ENCODE data around the gene EYA2. TPM values are rescaled to one million over a fixed set of nuclear protein-coding genes. Genes with fewer than 3 reads are reported as not detected.

Gene EYA2
- total and polyA plus RNA-seq, 2 experiments from 2014 or later = 1.4 to 2.0 TPM

GRCh38 chr20:46975976-46976375 is 81.3 kb downstream of the EYA2 start:
- no peaks in the 10 kb centered on the region for H3K9me3 ChIP-seq (ENCODE audit: low read depth)
- 92% methylated on average over 6 of the region's 6 CpGs for WGBS (ENCODE audit: low lambda C conversion rate, missing lambda C conversion rate)

GRCh38 chr20:46977204-46977603 is 82.6 kb downstream of the EYA2 start:
- Histone ChIP-seq H3K36me3 (replicated peaks; ENCODE audit: insufficient read depth, low read depth) (no peaks in the 10 kb centered on the region), H2AFZ (no peak overlapping the region), H3K27me3 (no peaks in the 10 kb centered on the region), H3K9me3 (ENCODE audit: low read depth) (no peaks in the 10 kb centered on the region), H3K27ac (no peak overlapping the region), H3K4me2 (no peak overlapping the region), H3K79me2 (no peaks in the 10 kb centered on the region), H4K20me1 (ENCODE audit: insufficient read depth, poor library complexity, severe bottlenecking) (no peaks in the 10 kb centered on the region), H3K9me2 (replicated peaks; ENCODE audit: insufficient read depth) (no peaks in the 10 kb centered on the region), H3K4me3 (no peak overlapping the region), H3K4me1 (ENCODE audit: insufficient read depth) (peaks cover 6% of the 10 kb centered on the region)
- TF ChIP-seq CTCF (IDR thresholded peaks at IDR 0.05; ENCODE audit: poor library complexity) = no peak
- TF ChIP-seq EZH2phosphoT487 (IDR thresholded peaks at IDR 0.05; ENCODE audit: low read depth, severe bottlenecking, unreplicated experiment) = no peak
- TF ChIP-seq EZH2 (IDR thresholded peaks at IDR 0.05; ENCODE audit: borderline replicate concordance) = no peak
- no peak for DNase-seq (ENCODE audit: low spot score)

More at GRCh38 chr20:46975976-46976375, 81.3 kb downstream of the EYA2 start:
- no peak overlapping the region for H3K4me3 ChIP-seq
- no peaks in the 10 kb centered on the region for H3K79me2 ChIP-seq
- H3K9me2 ChIP-seq (replicated peaks; ENCODE audit: insufficient read depth) = no peaks in the 10 kb centered on the region
- DNase-seq (ENCODE audit: low spot score) = no peak
- no peak overlapping the region for H2AFZ ChIP-seq
- H3K4me2 ChIP-seq = no peak overlapping the region
- H4K20me1 ChIP-seq (ENCODE audit: insufficient read depth, poor library complexity, severe bottlenecking) = no peaks in the 10 kb centered on the region
- H3K27ac ChIP-seq = no peak overlapping the region
- H3K4me1 ChIP-seq (ENCODE audit: insufficient read depth) = peaks cover 6% of the 10 kb centered on the region
- TF ChIP-seq EZH2 (IDR thresholded peaks at IDR 0.05; ENCODE audit: borderline replicate concordance) = no peak
- TF ChIP-seq EZH2phosphoT487 (IDR thresholded peaks at IDR 0.05; ENCODE audit: low read depth, severe bottlenecking, unreplicated experiment) = no peak
- TF ChIP-seq CTCF (IDR thresholded peaks at IDR 0.05; ENCODE audit: poor library complexity) = no peak
- H3K27me3 ChIP-seq = no peaks in the 10 kb centered on the region
- H3K36me3 ChIP-seq (replicated peaks; ENCODE audit: insufficient read depth, low read depth) = no peaks in the 10 kb centered on the region

DNA sequence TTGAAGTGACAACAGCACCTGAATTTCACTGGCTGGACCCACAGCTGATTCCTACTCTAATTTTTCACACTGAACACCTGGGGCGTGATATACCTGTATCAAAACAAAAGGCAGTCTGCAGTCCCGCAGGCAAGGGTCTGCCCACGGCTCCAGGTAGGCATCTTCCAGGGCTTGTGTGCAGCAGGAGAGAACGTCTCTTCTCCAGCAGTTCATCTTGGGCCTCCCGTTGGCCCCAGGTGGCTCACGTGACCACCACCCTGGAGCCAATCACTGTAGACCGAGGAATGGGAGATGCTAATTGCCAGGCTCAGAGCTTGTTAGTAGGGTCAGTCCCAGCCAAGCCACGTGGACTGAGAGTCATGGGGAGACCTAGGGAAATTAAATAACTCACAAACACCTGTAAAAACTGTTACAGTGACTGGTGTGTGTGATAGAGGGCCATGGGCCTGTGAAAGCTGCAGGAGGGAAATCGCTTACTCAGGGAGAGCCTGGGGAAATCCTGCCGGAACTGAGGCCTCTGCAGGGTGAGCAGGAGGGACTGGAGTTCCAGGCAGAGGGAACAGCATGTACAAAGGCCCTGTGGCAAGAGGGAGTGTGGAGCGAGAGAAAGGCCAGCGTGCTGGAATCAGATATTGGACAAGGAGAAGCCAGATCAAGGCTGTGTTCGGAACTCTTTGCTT is 83.4 kb downstream of the EYA2 start:
- Histone ChIP-seq H3K9me3 (ENCODE audit: low read depth) (peaks cover 4% of the 10 kb centered on the region), H3K27me3 (no peaks in the 10 kb centered on the region), H2AFZ (no peak overlapping the region), H3K9me2 (replicated peaks; ENCODE audit: insufficient read depth) (no peaks in the 10 kb centered on the region), H3K27ac (no peak overlapping the region), H3K4me1 (ENCODE audit: insufficient read depth) (peaks cover 6% of the 10 kb centered on the region), H3K4me2 (no peak overlapping the region), H4K20me1 (ENCODE audit: insufficient read depth, poor library complexity, severe bottlenecking) (no peaks in the 10 kb centered on the region), H3K36me3 (replicated peaks; ENCODE audit: insufficient read depth, low read depth) (no peaks in the 10 kb centered on the region), H3K79me2 (no peaks in the 10 kb centered on the region), H3K4me3 (no peak overlapping the region)
- no peak for DNase-seq (ENCODE audit: low spot score)
- no peak for TF ChIP-seq EZH2 (IDR thresholded peaks at IDR 0.05; ENCODE audit: borderline replicate concordance)
- no peak for TF ChIP-seq EZH2phosphoT487 (IDR thresholded peaks at IDR 0.05; ENCODE audit: low read depth, severe bottlenecking, unreplicated experiment)
- no peak for TF ChIP-seq CTCF (IDR thresholded peaks at IDR 0.05; ENCODE audit: poor library complexity)
- WGBS (ENCODE audit: low lambda C conversion rate, missing lambda C conversion rate) = 91% methylated on average over 13 of the region's 13 CpGs

All from hepatocyte (in vitro differentiated cells).